ENCODE results near the gene DCC. TPM values are rescaled to one million over a fixed set of nuclear protein-coding genes. Genes with fewer than 3 reads are reported as not detected.

Gene DCC
- total and polyA plus RNA-seq, 2 experiments from 2014 or later = 0.27 to 0.38 TPM

- no peak overlapping the region for H3K27ac ChIP-seq
- H3K4me1 ChIP-seq (ENCODE audit: low read depth) = no peaks in the 10 kb centered on the region
- peaks cover 6% of the 10 kb centered on the region for H3K27me3 ChIP-seq
- H3K36me3 ChIP-seq = no peaks in the 10 kb centered on the region
- TF ChIP-seq, protein P1, sequence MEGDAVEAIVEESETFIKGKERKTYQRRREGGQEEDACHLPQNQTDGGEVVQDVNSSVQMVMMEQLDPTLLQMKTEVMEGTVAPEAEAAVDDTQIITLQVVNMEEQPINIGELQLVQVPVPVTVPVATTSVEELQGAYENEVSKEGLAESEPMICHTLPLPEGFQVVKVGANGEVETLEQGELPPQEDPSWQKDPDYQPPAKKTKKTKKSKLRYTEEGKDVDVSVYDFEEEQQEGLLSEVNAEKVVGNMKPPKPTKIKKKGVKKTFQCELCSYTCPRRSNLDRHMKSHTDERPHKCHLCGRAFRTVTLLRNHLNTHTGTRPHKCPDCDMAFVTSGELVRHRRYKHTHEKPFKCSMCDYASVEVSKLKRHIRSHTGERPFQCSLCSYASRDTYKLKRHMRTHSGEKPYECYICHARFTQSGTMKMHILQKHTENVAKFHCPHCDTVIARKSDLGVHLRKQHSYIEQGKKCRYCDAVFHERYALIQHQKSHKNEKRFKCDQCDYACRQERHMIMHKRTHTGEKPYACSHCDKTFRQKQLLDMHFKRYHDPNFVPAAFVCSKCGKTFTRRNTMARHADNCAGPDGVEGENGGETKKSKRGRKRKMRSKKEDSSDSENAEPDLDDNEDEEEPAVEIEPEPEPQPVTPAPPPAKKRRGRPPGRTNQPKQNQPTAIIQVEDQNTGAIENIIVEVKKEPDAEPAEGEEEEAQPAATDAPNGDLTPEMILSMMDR (IDR thresholded peaks at IDR 0.05; ENCODE audit: low read depth, low read length) = no peak
- no peaks in the 10 kb centered on the region for H3K9me3 ChIP-seq (ENCODE audit: low read depth)
- no peak for DNase-seq (ENCODE audit: low read depth in 1 of 2, low spot score in 1 of 2)
- no peak overlapping the region for H3K4me3 ChIP-seq
Measured at GRCh38 chr18:52422985-52423601, 83.1 kb downstream of the DCC start.

- no peak overlapping the region for H3K27ac ChIP-seq
- no peaks in the 10 kb centered on the region for H3K36me3 ChIP-seq
- H3K4me3 ChIP-seq = no peak overlapping the region
- H3K27me3 ChIP-seq = peaks cover 17% of the 10 kb centered on the region
- H3K9me3 ChIP-seq (ENCODE audit: low read depth) = no peaks in the 10 kb centered on the region
- H3K4me1 ChIP-seq (ENCODE audit: low read depth) = no peaks in the 10 kb centered on the region
- no peak for DNase-seq (ENCODE audit: low read depth in 1 of 2, low spot score in 1 of 2)
- TF ChIP-seq, protein P1 (IDR thresholded peaks at IDR 0.05; ENCODE audit: low read depth, low read length) = no peak
Measured at GRCh38 chr18:52426041-52426440, 86.0 kb downstream of the DCC start.

DNA sequence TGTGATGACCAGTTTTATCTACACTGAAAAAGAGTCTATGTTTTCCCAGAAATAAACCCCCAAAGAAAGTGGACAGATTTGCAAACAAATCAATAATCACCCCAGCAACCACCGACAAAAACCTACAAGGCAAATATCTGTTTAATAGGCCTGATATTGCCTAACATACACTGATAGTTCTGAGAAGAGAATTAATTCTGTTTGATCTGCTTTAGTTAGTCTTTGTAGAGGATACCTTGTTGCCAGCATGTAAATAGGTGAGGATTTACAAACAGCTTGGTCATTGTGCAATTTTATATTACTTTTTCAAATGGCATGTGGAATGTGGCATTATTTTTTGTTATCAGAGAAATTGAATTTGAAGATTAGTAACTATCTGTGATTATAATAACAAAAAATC lies 86.5 kb downstream of the DCC start:
- Histone ChIP-seq H3K36me3 (no peaks in the 10 kb centered on the region), H3K27ac (no peak overlapping the region), H3K4me1 (ENCODE audit: low read depth) (no peaks in the 10 kb centered on the region), H3K27me3 (peaks cover 22% of the 10 kb centered on the region), H3K9me3 (ENCODE audit: low read depth) (no peaks in the 10 kb centered on the region), H3K4me3 (no peak overlapping the region)
- no peak for DNase-seq (ENCODE audit: low read depth in 1 of 2, low spot score in 1 of 2)
- TF ChIP-seq, protein P1 (IDR thresholded peaks at IDR 0.05; ENCODE audit: low read depth, low read length) = no peak

DNA sequence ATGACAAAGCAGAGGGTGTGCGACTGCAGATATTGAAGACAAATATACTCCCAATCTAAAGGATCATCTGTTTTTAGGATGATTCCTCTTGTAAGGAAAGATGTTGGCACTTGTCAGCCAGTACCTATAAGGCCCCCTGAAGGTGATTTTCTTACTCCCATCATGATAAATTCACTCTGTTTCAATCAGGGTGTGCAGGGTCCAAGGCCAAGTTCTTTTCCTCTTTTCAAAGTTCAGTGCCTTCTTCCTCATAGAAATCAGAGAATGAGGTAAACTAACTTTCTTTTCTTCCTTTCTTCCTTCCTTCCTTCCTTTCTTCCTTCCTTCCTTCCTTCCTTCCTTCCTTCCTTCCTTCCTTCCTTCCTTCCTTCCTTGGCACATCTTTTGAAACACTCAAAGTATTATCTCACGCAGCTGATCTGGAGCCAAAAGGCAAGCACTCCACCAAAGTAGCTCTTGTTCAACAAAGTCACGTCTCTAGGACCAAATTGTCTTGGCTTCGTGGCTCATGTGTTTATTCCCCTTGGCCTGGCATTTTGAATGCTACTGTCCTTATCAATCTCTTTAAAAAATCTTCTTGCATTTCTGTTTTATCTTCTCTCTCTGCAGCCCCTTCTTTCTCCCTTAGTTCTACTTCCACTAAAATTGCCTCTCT lies 87.7 kb downstream of the DCC start:
- H3K27ac ChIP-seq = no peak overlapping the region
- H3K4me1 ChIP-seq (ENCODE audit: low read depth) = no peaks in the 10 kb centered on the region
- no peaks in the 10 kb centered on the region for H3K9me3 ChIP-seq (ENCODE audit: low read depth)
- peaks cover 32% of the 10 kb centered on the region for H3K27me3 ChIP-seq
- TF ChIP-seq, protein P1 (IDR thresholded peaks at IDR 0.05; ENCODE audit: low read depth, low read length) = no peak
- H3K4me3 ChIP-seq = no peak overlapping the region
- DNase-seq (ENCODE audit: low read depth in 1 of 2, low spot score in 1 of 2) = no peak
- H3K36me3 ChIP-seq = no peaks in the 10 kb centered on the region

- H3K9me3 ChIP-seq (ENCODE audit: low read depth) = no peaks in the 10 kb centered on the region
- no peaks in the 10 kb centered on the region for H3K4me1 ChIP-seq (ENCODE audit: low read depth)
- DNase-seq (ENCODE audit: low read depth in 1 of 2, low spot score in 1 of 2) = no peak
- no peak overlapping the region for H3K27ac ChIP-seq
- TF ChIP-seq, protein P1 (IDR thresholded peaks at IDR 0.05; ENCODE audit: low read depth, low read length) = no peak
- H3K4me3 ChIP-seq = no peak overlapping the region
- no peaks in the 10 kb centered on the region for H3K36me3 ChIP-seq
- H3K27me3 ChIP-seq = peaks cover 32% of the 10 kb centered on the region
Measured at GRCh38 chr18:52431683-52432082, 91.7 kb downstream of the DCC start.
